NK-92 (cell line): Measurements from ENCODE around the gene RAI14.
"Not testable (repeated sequence)": the region's sequence is repeated elsewhere in the genome, so short reads cannot be mapped to it uniquely, and the experiment has no call there.

Experiments used
- DNase-seq: peaks from one replicate; lab custom pipeline; 2025; ENCODE audit not compliant: unreplicated experiment; lab: John Stamatoyannopoulos, UW

RAI14 gene

GRCh38 chr5:34724741-34725140 lies 68.6 kb downstream of the RAI14 start:
- no peak for DNase-seq

- DNase-seq, result not testable (repeated sequence)
Observed at GRCh38 chr5:34727166-34727749, 71.1 kb downstream of the RAI14 start.

- DNase-seq, result no peak
Observed at GRCh38 chr5:34728236-34728635, 72.1 kb downstream of the RAI14 start.

GRCh38 chr5:34731435-34732232 lies 75.5 kb downstream of the RAI14 start:
- no peak for DNase-seq

GRCh38 chr5:34734326-34734725 lies 78.2 kb downstream of the RAI14 start:
- no peak for DNase-seq

- DNase-seq, result no peak
Observed at GRCh38 chr5:34735491-34736426, 79.6 kb downstream of the RAI14 start.

- no peak for DNase-seq
Observed at GRCh38 chr5:34736445-34737115, 80.5 kb downstream of the RAI14 start.

- DNase-seq, result no peak
Observed at GRCh38 chr5:34737731-34738130, 81.6 kb downstream of the RAI14 start.

GRCh38 chr5:34738381-34738780 lies 82.3 kb downstream of the RAI14 start:
- no peak for DNase-seq

- no peak for DNase-seq
Observed at GRCh38 chr5:34740389-34740806, 84.3 kb downstream of the RAI14 start.

GRCh38 chr5:34742061-34742460 lies 85.9 kb downstream of the RAI14 start:
- DNase-seq, result no peak

GRCh38 chr5:34743878-34744277 lies 87.8 kb downstream of the RAI14 start:
- DNase-seq, result no peak

- DNase-seq, result no peak
Observed at GRCh38 chr5:34748431-34748830, 92.3 kb downstream of the RAI14 start.

- no peak for DNase-seq
Observed at GRCh38 chr5:34749431-34749873, 93.3 kb downstream of the RAI14 start.

GRCh38 chr5:34750206-34750605 lies 94.1 kb downstream of the RAI14 start:
- DNase-seq, result no peak

GRCh38 chr5:34751807-34752736 lies 95.9 kb downstream of the RAI14 start:
- DNase-seq, result no peak

GRCh38 chr5:34753236-34753635 lies 97.1 kb downstream of the RAI14 start:
- not testable (repeated sequence) for DNase-seq

GRCh38 chr5:34755926-34756325 lies 99.8 kb downstream of the RAI14 start:
- no peak for DNase-seq

- DNase-seq, result no peak
Observed at GRCh38 chr5:34756781-34757624, 100.9 kb downstream of the RAI14 start.
